Neural crest cell (in vitro differentiated cells): ENCODE data around the gene RPTOR. TPM values are rescaled to one million over a fixed set of nuclear protein-coding genes. Genes with fewer than 3 reads are reported as not detected.
"Not testable (repeated sequence)": the region's sequence is repeated elsewhere in the genome, so short reads cannot be mapped to it uniquely, and the experiment has no call there.

ENCODE experiments used
- DNase-seq: peaks from one replicate; pipeline ENCODE4 v3.0.0; 2021; ENCODE audit warnings: low read depth, mixed read lengths, low spot score
- H3K27ac Mint-ChIP-seq: one replicate; pipeline ENCODE4 v1.8.0; 2021; ENCODE audit warnings: mild to moderate bottlenecking, mixed read lengths; ENCODE audit not compliant: unreplicated experiment
- H3K27me3 Mint-ChIP-seq: 2 replicates; pipeline ENCODE4 v1.8.0; 2021; ENCODE audit warnings: low read depth, mild to moderate bottlenecking, mixed read lengths
- H3K36me3 Mint-ChIP-seq: 2 replicates; pipeline ENCODE4 v1.8.0; 2021; ENCODE audit warnings: low read depth, mild to moderate bottlenecking, mixed read lengths
- H3K4me1 Mint-ChIP-seq: 2 replicates; pipeline ENCODE4 v1.8.0; 2021; ENCODE audit warnings: mixed read lengths
- H3K4me3 Mint-ChIP-seq: one replicate; pipeline ENCODE4 v1.8.0; 2021; ENCODE audit warnings: mild to moderate bottlenecking, mixed read lengths
- H3K9me3 Mint-ChIP-seq: 2 replicates; pipeline ENCODE4 v1.8.0; 2021; ENCODE audit warnings: mixed read lengths
- total RNA-seq: library from RNA; stranded (reverse); gene quantifications from 2 replicates; pipeline ENCODE4 v1.2.1, GENCODE V29; 2021
- TF ChIP-seq, protein P1 (sequence below): fragments of 200-600 bp; sonication (generic); conservative IDR thresholded peaks from 2 replicates; pipeline ENCODE4 v1.5.0; 2021; ENCODE audit warnings: antibody characterized with exemption, mild to moderate bottlenecking

RPTOR gene
- total RNA-seq, 1 donor from 2014 or later: 41.1 TPM

DNA sequence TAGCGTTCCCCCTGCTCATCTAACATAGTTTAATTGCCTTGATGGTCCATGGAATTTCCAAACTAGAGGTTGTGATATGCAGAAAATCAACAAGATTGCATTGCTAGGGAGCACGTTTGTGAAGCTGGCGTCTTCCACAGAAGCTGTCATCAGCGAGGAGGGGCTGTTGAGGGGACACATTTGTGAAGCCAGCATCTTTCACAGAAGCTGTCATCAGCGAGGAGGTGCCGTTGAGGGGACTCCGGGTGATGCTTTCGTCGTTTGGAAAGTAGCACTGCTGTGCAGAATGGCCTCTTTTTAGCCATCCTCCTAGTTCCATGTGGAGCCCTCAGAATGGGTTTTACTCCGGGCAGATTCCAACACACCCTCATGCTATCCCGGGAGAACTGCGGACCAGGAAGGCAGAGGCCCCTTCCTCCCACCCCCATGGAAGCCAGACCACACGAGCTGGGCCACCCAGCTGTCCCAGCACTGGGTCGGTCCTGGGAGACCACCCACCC, 327.4 kb downstream of the RPTOR start:
- H3K27ac Mint-ChIP-seq: peak overlapping the region; percentile 65
- peaks cover 26% of the 10 kb centered on the region for H3K4me1 Mint-ChIP-seq
- TF ChIP-seq, protein P1, sequence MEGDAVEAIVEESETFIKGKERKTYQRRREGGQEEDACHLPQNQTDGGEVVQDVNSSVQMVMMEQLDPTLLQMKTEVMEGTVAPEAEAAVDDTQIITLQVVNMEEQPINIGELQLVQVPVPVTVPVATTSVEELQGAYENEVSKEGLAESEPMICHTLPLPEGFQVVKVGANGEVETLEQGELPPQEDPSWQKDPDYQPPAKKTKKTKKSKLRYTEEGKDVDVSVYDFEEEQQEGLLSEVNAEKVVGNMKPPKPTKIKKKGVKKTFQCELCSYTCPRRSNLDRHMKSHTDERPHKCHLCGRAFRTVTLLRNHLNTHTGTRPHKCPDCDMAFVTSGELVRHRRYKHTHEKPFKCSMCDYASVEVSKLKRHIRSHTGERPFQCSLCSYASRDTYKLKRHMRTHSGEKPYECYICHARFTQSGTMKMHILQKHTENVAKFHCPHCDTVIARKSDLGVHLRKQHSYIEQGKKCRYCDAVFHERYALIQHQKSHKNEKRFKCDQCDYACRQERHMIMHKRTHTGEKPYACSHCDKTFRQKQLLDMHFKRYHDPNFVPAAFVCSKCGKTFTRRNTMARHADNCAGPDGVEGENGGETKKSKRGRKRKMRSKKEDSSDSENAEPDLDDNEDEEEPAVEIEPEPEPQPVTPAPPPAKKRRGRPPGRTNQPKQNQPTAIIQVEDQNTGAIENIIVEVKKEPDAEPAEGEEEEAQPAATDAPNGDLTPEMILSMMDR: no peak
- H3K4me3 Mint-ChIP-seq: no peak overlapping the region
- DNase-seq: no peak
- no peaks in the 10 kb centered on the region for H3K9me3 Mint-ChIP-seq
- no peaks in the 10 kb centered on the region for H3K27me3 Mint-ChIP-seq
- H3K36me3 Mint-ChIP-seq: peaks cover 7% of the 10 kb centered on the region

DNA sequence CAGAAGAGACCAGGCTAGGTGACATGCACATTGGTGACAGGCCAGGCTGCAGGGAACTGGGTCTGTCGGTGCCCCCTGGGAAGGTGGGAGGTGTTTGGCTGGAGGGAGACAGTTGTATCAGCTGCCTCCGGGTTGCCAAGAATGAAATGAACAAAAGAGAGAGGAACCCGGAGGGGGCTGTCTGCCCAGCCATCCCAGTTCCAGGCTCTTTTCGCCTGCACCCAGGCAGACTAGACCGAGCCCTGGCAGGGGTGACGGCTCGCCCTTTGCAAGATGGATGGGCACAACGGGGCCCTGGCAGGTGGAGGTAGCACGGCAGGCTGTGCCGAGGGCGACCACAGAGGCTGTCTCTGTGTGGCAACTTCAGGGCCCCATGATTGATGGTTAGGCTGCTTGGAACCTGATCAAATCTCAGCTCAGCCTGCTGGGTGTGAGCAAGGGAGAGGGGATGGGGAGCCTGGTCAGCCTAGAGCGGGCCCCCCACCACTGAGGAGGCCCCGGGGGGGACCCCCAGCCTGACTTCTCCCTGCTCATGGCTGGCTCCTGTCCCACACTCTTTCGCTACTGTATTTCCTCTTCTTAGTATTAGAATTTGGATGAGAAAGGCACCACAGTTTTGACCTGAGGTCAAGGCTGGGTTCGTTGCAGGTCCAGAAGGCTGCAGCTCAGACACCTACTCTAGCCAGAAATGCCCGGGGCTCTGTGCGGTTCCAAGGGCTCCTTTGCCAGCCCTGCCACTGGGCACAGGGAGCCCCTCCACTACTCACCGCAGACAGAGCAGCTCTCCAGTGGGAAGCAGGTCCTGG, 328.1 kb downstream of the RPTOR start:
- peaks cover 10% of the 10 kb centered on the region for H3K36me3 Mint-ChIP-seq

DNA sequence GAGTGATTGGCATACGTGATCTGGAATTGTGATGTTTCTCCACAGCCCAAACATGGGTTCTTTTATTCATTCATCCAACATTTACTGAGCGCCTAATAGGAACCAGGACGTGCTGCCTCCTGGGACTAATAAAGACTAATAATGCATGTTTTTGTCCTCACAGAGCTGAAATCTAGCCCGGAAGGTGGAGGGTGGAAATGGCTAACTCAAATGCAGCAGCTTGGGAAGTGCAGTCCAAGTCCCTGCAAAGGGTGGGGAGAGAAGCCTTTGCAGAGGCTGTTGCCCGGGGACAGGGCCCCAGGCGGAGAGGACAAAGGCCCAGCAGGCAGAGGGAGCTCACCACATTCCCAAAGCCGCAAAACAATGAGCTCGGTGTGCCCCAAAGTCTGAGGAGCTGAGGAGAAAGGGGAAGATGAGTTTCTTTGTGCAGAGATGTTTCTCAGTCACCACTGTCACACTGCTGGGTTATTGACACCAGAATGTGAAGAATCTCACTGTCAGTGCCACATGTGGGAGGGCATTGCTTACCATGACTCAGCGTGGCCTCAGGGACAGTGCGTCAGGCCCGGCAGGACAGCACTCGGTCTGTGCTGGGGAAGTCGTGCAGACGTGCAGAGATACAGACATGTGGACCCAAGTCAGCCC, 328.8 kb downstream of the RPTOR start:
- peak; percentile 18 for DNase-seq
- H3K4me1 Mint-ChIP-seq: peaks cover 29% of the 10 kb centered on the region
- H3K36me3 Mint-ChIP-seq: peaks cover 7% of the 10 kb centered on the region
- H3K27me3 Mint-ChIP-seq: no peaks in the 10 kb centered on the region
- H3K9me3 Mint-ChIP-seq: no peaks in the 10 kb centered on the region
- TF ChIP-seq, protein P1: no peak
- peak overlapping the region; percentile 31 for H3K4me3 Mint-ChIP-seq
- H3K27ac Mint-ChIP-seq: peak overlapping the region; percentile 79

More for the DNA sequence above, 328.1 kb downstream of the RPTOR start:
- no peak overlapping the region for H3K27ac Mint-ChIP-seq
- no peak for DNase-seq
- no peaks in the 10 kb centered on the region for H3K27me3 Mint-ChIP-seq
- H3K4me1 Mint-ChIP-seq: peaks cover 29% of the 10 kb centered on the region
- no peaks in the 10 kb centered on the region for H3K9me3 Mint-ChIP-seq
- no peak overlapping the region for H3K4me3 Mint-ChIP-seq
- TF ChIP-seq, protein P1: no peak

DNA sequence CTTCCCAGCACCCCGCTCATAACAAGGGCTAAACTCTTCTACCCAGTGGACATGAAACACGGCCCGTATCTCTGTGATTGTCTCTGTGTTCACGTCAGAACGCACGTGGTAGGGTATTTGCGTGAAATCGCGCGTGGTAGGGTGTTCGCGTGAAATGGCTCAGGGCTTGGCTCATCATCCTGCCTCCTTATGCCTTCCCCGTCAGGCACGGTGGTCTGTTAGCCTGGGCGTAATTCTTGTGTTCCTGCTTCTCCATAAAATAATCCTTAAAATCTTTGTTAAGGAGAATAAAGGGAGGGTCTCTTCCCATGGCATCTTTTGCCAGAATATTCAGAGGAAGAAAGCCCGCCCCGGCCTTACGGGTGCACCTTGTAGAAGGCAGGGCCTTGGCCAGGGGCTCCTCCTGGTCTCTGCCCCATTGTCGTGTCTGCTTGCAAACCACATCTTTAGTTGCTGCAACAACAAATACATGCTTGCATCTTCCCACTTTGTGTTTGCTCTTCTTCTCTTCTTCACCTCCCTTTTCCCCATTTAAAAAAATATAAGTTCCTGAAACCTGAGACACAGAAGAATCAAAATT, 330.3 kb downstream of the RPTOR start:
- Mint-ChIP-seq H3K4me3 (no peak overlapping the region), H3K4me1 (peaks cover 29% of the 10 kb centered on the region), H3K27me3 (no peaks in the 10 kb centered on the region), H3K27ac (no peak overlapping the region), H3K36me3 (peaks cover 7% of the 10 kb centered on the region), H3K9me3 (no peaks in the 10 kb centered on the region)
- DNase-seq: no peak
- TF ChIP-seq, protein P1: no peak

DNA sequence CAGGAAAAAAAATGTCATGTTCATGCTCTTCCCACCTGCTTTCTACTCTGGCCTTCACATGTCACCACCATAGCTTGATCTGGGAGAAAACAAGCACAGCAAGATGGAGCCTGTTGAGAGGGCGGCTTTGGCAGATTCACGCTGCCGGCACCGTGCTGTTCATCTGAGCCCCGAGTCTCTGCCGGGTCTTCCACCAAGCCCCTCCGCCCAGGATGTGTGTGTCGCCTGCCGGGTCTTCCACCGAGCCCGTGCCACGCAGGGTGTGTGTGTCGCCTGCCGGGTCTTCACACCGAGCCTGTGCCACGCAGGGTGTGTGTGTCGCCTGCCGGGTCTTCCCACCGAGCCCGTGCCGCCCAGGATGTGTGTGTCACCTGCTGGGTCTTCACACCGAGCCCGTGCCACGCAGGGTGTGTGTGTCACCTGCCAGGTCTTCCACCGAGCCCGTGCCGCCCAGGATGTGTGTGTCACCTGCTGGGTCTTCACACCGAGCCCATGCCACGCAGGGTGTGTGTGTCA, 330.9 kb downstream of the RPTOR start:
- H3K9me3 Mint-ChIP-seq, H3K36me3 Mint-ChIP-seq, H3K27me3 Mint-ChIP-seq, H3K4me3 Mint-ChIP-seq, H3K27ac Mint-ChIP-seq, DNase-seq: not testable (repeated sequence)
- H3K4me1 Mint-ChIP-seq: peaks cover 34% of the 10 kb centered on the region

DNA sequence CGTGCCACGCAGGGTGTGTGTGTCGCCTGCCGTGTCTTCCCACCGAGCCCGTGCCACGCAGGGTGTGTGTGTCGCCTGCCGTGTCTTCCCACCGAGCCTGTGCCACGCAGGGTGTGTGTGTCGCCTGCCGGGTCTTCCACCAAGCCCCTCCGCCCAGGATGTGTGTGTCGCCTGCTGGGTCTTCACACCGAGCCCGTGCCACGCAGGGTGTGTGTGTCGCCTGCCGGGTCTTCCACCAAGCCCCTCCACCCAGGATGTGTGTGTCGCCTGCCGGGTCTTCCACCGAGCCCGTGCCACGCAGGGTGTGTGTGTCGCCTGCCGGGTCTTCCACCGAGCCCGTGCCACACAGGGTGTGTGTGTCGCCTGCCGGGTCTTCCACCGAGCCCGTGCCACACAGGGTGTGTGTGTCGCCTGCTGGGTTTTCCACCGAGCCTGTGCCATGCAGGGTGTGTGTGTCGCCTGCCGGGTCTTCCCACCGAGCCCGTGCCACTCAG, 331.9 kb downstream of the RPTOR start:
- not testable (repeated sequence) for H3K4me3 Mint-ChIP-seq, H3K36me3 Mint-ChIP-seq, DNase-seq, H3K27ac Mint-ChIP-seq, H3K9me3 Mint-ChIP-seq, H3K27me3 Mint-ChIP-seq
- H3K4me1 Mint-ChIP-seq: peaks cover 38% of the 10 kb centered on the region
